Ishikawa (cell line): ENCODE results near the gene DNAH8.

Experiments used
- CEBPB ChIP-seq: IDR thresholded peaks from 2 replicates; pipeline ENCODE4 v1.6.1; 2012
- CREB1 ChIP-seq: IDR thresholded peaks from 2 replicates; pipeline ENCODE4 v1.6.1; 2012; ENCODE audit warnings: low read depth
- EGR1 ChIP-seq: IDR thresholded peaks from 2 replicates; pipeline ENCODE4 v1.6.1; 2012
- EP300 ChIP-seq: IDR thresholded peaks from 2 replicates; pipeline ENCODE4 v1.6.1; 2012; ENCODE audit warnings: borderline replicate concordance
- FOXM1 ChIP-seq: IDR thresholded peaks from 2 replicates; pipeline ENCODE4 v1.6.1; 2012; ENCODE audit warnings: low read depth, borderline replicate concordance
- MAX ChIP-seq: IDR thresholded peaks from 2 replicates; pipeline ENCODE4 v1.6.1; 2012
- NFIC ChIP-seq: IDR thresholded peaks from 2 replicates; pipeline ENCODE4 v1.6.1; 2012
- RAD21 ChIP-seq: IDR thresholded peaks from 2 replicates; pipeline ENCODE4 v1.6.1; 2012; ENCODE audit warnings: low read depth
- REST ChIP-seq: IDR thresholded peaks from 2 replicates; pipeline ENCODE4 v1.6.1; 2012; ENCODE audit warnings: low read depth, mild to moderate bottlenecking
- TAF1 ChIP-seq: IDR thresholded peaks from 2 replicates; pipeline ENCODE4 v1.6.1; 2012; ENCODE audit warnings: low read depth, mild to moderate bottlenecking
- TCF12 ChIP-seq: IDR thresholded peaks from 2 replicates; pipeline ENCODE4 v1.6.1; 2012; ENCODE audit warnings: low read depth
- TEAD4 ChIP-seq: IDR thresholded peaks from 2 replicates; pipeline ENCODE4 v1.6.1; 2012
- YY1 ChIP-seq: IDR thresholded peaks from 2 replicates; pipeline ENCODE4 v1.6.1; 2012; ENCODE audit warnings: low read depth
- ZBTB7A ChIP-seq: IDR thresholded peaks from 2 replicates; pipeline ENCODE4 v1.6.1; 2012; ENCODE audit warnings: low read depth
- TF ChIP-seq, protein P1 (sequence below): IDR thresholded peaks from 2 replicates; pipeline ENCODE4 v1.6.1; 2012

DNAH8 gene

GRCh38 chr6:39003072-39003471 lies 288.0 kb downstream of the DNAH8 start:
- TF ChIP-seq TCF12 (no peak), RAD21 (peak; percentile 46), TAF1 (no peak)

GRCh38 chr6:39003492-39003891 lies 288.4 kb downstream of the DNAH8 start:
- TF ChIP-seq FOXM1: no peak
- TF ChIP-seq EP300: no peak
- TF ChIP-seq REST: no peak
- no peak for TF ChIP-seq TCF12
- no peak for TF ChIP-seq NFIC
- TF ChIP-seq, protein P1, sequence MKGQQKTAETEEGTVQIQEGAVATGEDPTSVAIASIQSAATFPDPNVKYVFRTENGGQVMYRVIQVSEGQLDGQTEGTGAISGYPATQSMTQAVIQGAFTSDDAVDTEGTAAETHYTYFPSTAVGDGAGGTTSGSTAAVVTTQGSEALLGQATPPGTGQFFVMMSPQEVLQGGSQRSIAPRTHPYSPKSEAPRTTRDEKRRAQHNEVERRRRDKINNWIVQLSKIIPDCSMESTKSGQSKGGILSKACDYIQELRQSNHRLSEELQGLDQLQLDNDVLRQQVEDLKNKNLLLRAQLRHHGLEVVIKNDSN: no peak
- TF ChIP-seq MAX: no peak
- no peak for TF ChIP-seq TEAD4
- TF ChIP-seq YY1: no peak
- no peak for TF ChIP-seq CREB1
- no peak for TF ChIP-seq RAD21

- TF ChIP-seq CREB1 (no peak), REST (no peak), CEBPB (no peak), RAD21 (no peak), TEAD4 (no peak), EP300 (no peak), TAF1 (no peak), MAX (no peak), FOXM1 (no peak), YY1 (no peak), ZBTB7A (no peak), TCF12 (no peak), NFIC (no peak)
- TF ChIP-seq, protein P1: no peak
These were observed 289.7 kb downstream of the DNAH8 start for GRCh38 chr6:39004801-39005200.

DNA sequence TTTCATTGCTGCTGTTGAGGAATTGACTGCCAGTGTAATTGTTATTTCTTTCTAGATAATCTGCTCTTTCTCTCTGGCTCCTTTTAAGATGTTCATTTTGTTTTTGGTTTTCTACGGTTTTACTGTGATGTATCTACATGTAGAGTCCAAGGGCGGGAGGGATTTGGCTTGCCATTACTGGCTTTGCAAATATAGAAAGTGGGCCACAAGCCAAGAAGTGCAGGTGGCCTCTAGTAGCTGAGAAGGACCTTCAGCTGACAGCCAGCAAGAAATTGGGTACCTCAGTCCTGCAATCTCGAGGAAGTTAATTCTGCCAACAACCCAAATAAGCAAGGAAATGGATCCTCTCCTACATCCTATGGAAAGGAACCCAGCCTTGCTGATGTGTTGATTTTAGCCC lies 290.7 kb downstream of the DNAH8 start:
- TF ChIP-seq FOXM1 (no peak), TCF12 (no peak), TEAD4 (no peak), TAF1 (no peak), EGR1 (no peak), MAX (no peak), EP300 (no peak), ZBTB7A (no peak)

GRCh38 chr6:39007575-39007974 lies 292.5 kb downstream of the DNAH8 start:
- TF ChIP-seq FOXM1: no peak
- no peak for TF ChIP-seq NFIC
- no peak for TF ChIP-seq TEAD4
- no peak for TF ChIP-seq CEBPB
- TF ChIP-seq TAF1: no peak
- TF ChIP-seq REST: no peak
- TF ChIP-seq TCF12: no peak
- TF ChIP-seq MAX: no peak
- TF ChIP-seq, protein P1: no peak
- no peak for TF ChIP-seq EP300
- TF ChIP-seq ZBTB7A: no peak
- TF ChIP-seq YY1: no peak
- no peak for TF ChIP-seq EGR1
- no peak for TF ChIP-seq RAD21
- no peak for TF ChIP-seq CREB1
